Stimulated activated CD8-positive, alpha-beta memory T cell treated with anti-CD3 and anti-CD28 coated beads, Interleukin-7, amount 100 ng/mL, for 24 hours (primary cell): Measurements from ENCODE around the gene WDR7.

Source experiments
- DNase-seq: peaks from one replicate; pipeline ENCODE4 v3.0.0-alpha.2; 2020; ENCODE audit warnings: low read depth

Gene WDR7

GRCh38 chr18:56937874-56938430, 286.8 kb downstream of the WDR7 start:
- no peak for DNase-seq

- DNase-seq: no peak
Observed at GRCh38 chr18:56945171-56946083, 294.3 kb downstream of the WDR7 start.

GRCh38 chr18:56947236-56947635, 296.1 kb downstream of the WDR7 start:
- no peak for DNase-seq

- DNase-seq: no peak
Observed at GRCh38 chr18:56952026-56952425, 300.9 kb downstream of the WDR7 start.

- no peak for DNase-seq
Observed at GRCh38 chr18:56953428-56954198, 302.5 kb downstream of the WDR7 start.

GRCh38 chr18:56955490-56955889, 304.3 kb downstream of the WDR7 start:
- DNase-seq: no peak

GRCh38 chr18:56959120-56959519, 308.0 kb downstream of the WDR7 start:
- no peak for DNase-seq

- DNase-seq: no peak
Observed at GRCh38 chr18:56962322-56962721, 311.2 kb downstream of the WDR7 start.

- no peak for DNase-seq
Observed at GRCh38 chr18:56967035-56967434, 315.9 kb downstream of the WDR7 start.

GRCh38 chr18:56973487-56973886, 322.3 kb downstream of the WDR7 start:
- DNase-seq: no peak

- DNase-seq: no peak
Observed at GRCh38 chr18:56974141-56974540, 323.0 kb downstream of the WDR7 start.

GRCh38 chr18:56975276-56975675, 324.1 kb downstream of the WDR7 start:
- no peak for DNase-seq

GRCh38 chr18:56977309-56977708, 326.1 kb downstream of the WDR7 start:
- DNase-seq: no peak

GRCh38 chr18:56977771-56978170, 326.6 kb downstream of the WDR7 start:
- no peak for DNase-seq

GRCh38 chr18:56980151-56980550, 329.0 kb downstream of the WDR7 start:
- no peak for DNase-seq

GRCh38 chr18:56982766-56983165, 331.6 kb downstream of the WDR7 start:
- no peak for DNase-seq

GRCh38 chr18:56983275-56983992, 332.3 kb downstream of the WDR7 start:
- no peak for DNase-seq

- no peak for DNase-seq
Observed at GRCh38 chr18:56984731-56985130, 333.6 kb downstream of the WDR7 start.

GRCh38 chr18:56986829-56987228, 335.7 kb downstream of the WDR7 start:
- DNase-seq: no peak

GRCh38 chr18:56987236-56987635, 336.1 kb downstream of the WDR7 start:
- no peak for DNase-seq

GRCh38 chr18:56988022-56988421, 336.9 kb downstream of the WDR7 start:
- DNase-seq: no peak

- no peak for DNase-seq
Observed at GRCh38 chr18:56990678-56991077, 339.5 kb downstream of the WDR7 start.
